ENCODE measurements around the gene BAIAP2L1. TPM values are rescaled to one million over a fixed set of nuclear protein-coding genes. Genes with fewer than 3 reads are reported as not detected.

BAIAP2L1 gene
- total RNA-seq, 2 experiments from 2014 or later, result 0.89 to 1.0 TPM

DNA sequence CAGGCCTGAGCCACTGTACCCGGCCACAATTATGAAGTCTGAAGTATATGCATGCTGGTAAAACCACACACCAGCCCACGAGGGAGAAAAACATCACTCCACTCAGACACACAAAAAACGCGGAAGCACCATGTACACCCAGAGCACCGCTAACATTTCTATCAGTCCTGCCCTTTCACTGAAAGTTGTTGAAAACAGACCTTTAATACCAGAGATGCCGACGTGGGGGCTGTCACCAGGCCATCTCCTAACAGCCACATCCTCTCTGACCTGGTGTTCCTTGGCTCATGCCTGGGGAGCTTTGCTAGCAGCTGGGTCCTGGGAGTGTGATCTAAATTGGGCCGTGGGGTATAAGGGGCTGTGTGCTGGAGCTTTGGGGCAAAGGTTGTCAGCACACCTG, 49.8 kb downstream of the BAIAP2L1 start:
- POLR2A ChIA-PET, result no interaction called here
- Mint-ChIP-seq H3K9me3 (ENCODE audit: insufficient read depth) (no peaks in the 10 kb centered on the region), H3K4me1 (ENCODE audit: low read depth) (no peaks in the 10 kb centered on the region), H3K27me3 (ENCODE audit: low read depth) (no peaks in the 10 kb centered on the region), H3K27ac (no peak overlapping the region), H3K36me3 (ENCODE audit: low read depth) (no peaks in the 10 kb centered on the region), H3K4me3 (no peak overlapping the region)
- CTCF ChIA-PET, result no interaction called here
- ATAC-seq, result no peak
- no peak for DNase-seq

DNA sequence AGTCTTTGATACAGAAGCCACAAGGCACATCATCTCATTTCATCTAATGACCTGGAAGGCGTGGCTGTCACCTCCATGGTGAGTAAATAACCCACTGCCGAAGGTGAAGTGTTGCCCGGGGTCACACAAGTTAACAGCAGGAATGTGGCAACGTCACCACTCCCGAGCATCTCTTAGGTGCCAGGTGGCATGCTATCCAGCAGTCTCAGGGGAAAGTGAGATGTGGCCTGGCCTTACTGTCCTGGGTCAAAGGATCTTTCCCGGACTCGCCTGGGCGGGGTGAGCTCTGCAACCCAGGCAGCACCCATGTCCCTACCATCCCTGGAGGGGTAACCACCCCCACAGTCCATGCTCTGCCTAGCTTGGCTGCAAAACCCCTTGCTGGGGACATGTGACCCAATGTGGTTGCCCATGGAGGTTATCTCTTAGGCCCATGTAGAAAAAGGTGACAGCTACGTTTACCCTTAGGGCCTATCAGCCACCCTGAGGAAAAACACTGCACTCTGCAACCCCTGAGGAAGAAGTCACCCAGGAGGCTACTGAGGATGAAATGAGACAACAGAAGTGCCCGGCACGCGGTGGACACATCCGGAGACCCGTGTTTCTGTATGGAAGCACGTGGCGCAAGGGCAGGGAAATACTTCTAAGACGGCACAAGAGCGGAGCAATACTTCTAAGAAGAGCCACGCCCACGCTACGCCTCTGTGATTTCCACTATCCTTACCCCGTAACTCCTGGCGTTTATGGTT, 52.0 kb downstream of the BAIAP2L1 start:
- no peak for ATAC-seq
- ChIA-PET POLR2A (no interaction called here), CTCF (no interaction called here)
- H3K36me3 Mint-ChIP-seq (ENCODE audit: low read depth), result no peaks in the 10 kb centered on the region
- no peak for DNase-seq
- no peak overlapping the region for H3K27ac Mint-ChIP-seq
- H3K27me3 Mint-ChIP-seq (ENCODE audit: low read depth), result peaks cover 2% of the 10 kb centered on the region
- H3K9me3 Mint-ChIP-seq (ENCODE audit: insufficient read depth), result no peaks in the 10 kb centered on the region
- H3K4me1 Mint-ChIP-seq (ENCODE audit: low read depth), result no peaks in the 10 kb centered on the region
- no peak overlapping the region for H3K4me3 Mint-ChIP-seq

DNA sequence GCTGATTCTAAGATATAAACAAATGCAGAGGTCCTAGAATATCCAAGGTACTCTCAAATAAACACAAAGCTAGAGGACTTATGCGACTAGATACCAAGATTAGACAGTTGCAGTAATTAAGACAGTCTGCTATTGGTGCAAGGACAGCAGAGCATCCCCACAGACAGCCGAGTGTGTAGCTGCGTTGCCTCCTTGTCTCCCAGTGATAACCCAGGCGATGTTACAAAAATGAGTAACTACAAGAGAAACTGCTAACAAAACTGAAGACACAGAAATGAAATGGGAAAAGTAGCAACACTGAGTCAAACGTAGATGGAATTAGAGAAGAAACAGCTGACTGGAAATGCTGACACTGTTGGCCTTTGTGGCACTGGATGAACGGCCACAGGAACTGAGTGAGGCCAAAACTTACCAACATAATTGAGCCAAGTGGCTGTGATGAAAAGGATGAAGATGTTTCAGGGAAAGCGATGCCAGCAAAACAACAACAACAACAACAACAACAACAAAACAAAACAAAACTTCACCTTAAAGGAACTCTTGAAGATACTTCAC, 54.3 kb downstream of the BAIAP2L1 start:
- CTCF ChIA-PET, result no interaction called here
- ATAC-seq, result no peak
- no peaks in the 10 kb centered on the region for H3K9me3 Mint-ChIP-seq (ENCODE audit: insufficient read depth)
- POLR2A ChIA-PET, result no interaction called here
- peaks cover 2% of the 10 kb centered on the region for H3K27me3 Mint-ChIP-seq (ENCODE audit: low read depth)
- DNase-seq, result no peak
- H3K36me3 Mint-ChIP-seq (ENCODE audit: low read depth), result no peaks in the 10 kb centered on the region
- no peak overlapping the region for H3K27ac Mint-ChIP-seq
- H3K4me3 Mint-ChIP-seq, result no peak overlapping the region
- no peaks in the 10 kb centered on the region for H3K4me1 Mint-ChIP-seq (ENCODE audit: low read depth)

DNA sequence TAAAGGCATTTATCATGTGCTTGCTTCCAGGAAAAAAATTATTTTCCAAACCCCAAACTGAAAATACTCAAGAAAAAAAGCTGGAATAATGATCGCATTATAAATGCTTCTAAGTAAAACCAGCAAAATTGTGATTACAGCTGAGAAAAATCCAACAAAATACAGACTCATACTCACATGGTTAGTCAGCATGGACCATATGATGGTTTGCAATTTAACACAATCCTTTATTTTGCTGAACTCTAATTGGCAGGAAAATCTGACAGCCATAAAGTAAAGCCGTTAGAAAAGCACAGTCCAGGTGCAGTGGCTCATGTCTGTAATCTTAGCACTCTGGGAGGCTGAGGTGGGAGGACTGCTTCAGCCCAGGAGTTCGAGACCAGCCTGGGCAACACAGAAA, 59.8 kb downstream of the BAIAP2L1 start:
- H3K27me3 Mint-ChIP-seq (ENCODE audit: low read depth), result peaks cover 2% of the 10 kb centered on the region
- no peak overlapping the region for H3K4me3 Mint-ChIP-seq
- no peak overlapping the region for H3K27ac Mint-ChIP-seq
- DNase-seq (no peak), ATAC-seq (no peak)
- CTCF ChIA-PET, result no interaction called here
- H3K9me3 Mint-ChIP-seq (ENCODE audit: insufficient read depth), result no peaks in the 10 kb centered on the region
- no peaks in the 10 kb centered on the region for H3K36me3 Mint-ChIP-seq (ENCODE audit: low read depth)
- no peaks in the 10 kb centered on the region for H3K4me1 Mint-ChIP-seq (ENCODE audit: low read depth)
- POLR2A ChIA-PET, result no interaction called here

DNA sequence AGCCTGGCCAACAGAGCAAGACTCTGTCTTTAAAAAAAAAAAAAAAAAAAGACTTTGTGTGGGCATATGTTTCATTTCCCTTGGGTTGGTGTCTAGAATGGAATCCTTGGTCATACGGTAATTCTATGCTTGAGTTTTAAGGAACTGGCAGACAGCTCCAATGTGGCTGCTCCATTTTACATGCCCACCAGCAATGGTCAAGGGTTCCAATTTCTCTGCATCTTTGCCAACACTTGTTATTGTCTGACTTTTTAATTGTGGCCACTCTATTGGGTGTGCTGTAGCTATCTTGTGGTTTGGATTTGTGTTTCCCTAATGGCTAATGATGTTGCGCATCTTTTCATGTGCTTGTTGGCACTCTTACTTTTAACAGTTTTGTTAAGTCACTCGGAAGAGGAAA, 61.8 kb downstream of the BAIAP2L1 start:
- POLR2A ChIA-PET, result no interaction called here
- CTCF ChIA-PET, result no interaction called here
- H3K4me3 Mint-ChIP-seq, result no peak overlapping the region
- H3K27ac Mint-ChIP-seq, result no peak overlapping the region
- no peaks in the 10 kb centered on the region for H3K36me3 Mint-ChIP-seq (ENCODE audit: low read depth)
- no peaks in the 10 kb centered on the region for H3K9me3 Mint-ChIP-seq (ENCODE audit: insufficient read depth)
- H3K27me3 Mint-ChIP-seq (ENCODE audit: low read depth), result no peaks in the 10 kb centered on the region
- ATAC-seq (no peak), DNase-seq (no peak)
- H3K4me1 Mint-ChIP-seq (ENCODE audit: low read depth), result no peaks in the 10 kb centered on the region

- no peaks in the 10 kb centered on the region for H3K9me3 Mint-ChIP-seq (ENCODE audit: insufficient read depth)
- DNase-seq (no peak), ATAC-seq (no peak)
- H3K27ac Mint-ChIP-seq, result no peak overlapping the region
- no peak overlapping the region for H3K4me3 Mint-ChIP-seq
- no peaks in the 10 kb centered on the region for H3K27me3 Mint-ChIP-seq (ENCODE audit: low read depth)
- POLR2A ChIA-PET, result no interaction called here
- CTCF ChIA-PET, result no interaction called here
- no peaks in the 10 kb centered on the region for H3K36me3 Mint-ChIP-seq (ENCODE audit: low read depth)
- no peaks in the 10 kb centered on the region for H3K4me1 Mint-ChIP-seq (ENCODE audit: low read depth)
These were observed 62.4 kb downstream of the BAIAP2L1 start for GRCh38 chr7:98338441-98338840.

GRCh38 chr7:98335411-98335977, 65.4 kb downstream of the BAIAP2L1 start:
- Mint-ChIP-seq H3K4me3 (no peak overlapping the region), H3K4me1 (ENCODE audit: low read depth) (no peaks in the 10 kb centered on the region), H3K9me3 (ENCODE audit: insufficient read depth) (no peaks in the 10 kb centered on the region), H3K36me3 (ENCODE audit: low read depth) (no peaks in the 10 kb centered on the region), H3K27me3 (ENCODE audit: low read depth) (no peaks in the 10 kb centered on the region), H3K27ac (no peak overlapping the region)
- no peak for DNase-seq
- CTCF ChIA-PET, result no interaction called here
- no peak for ATAC-seq
- POLR2A ChIA-PET, result no interaction called here

GRCh38 chr7:98334081-98334480, 66.8 kb downstream of the BAIAP2L1 start:
- ATAC-seq, result no peak
- Mint-ChIP-seq H3K27ac (no peak overlapping the region), H3K4me3 (no peak overlapping the region), H3K4me1 (ENCODE audit: low read depth) (no peaks in the 10 kb centered on the region), H3K9me3 (ENCODE audit: insufficient read depth) (no peaks in the 10 kb centered on the region), H3K27me3 (ENCODE audit: low read depth) (no peaks in the 10 kb centered on the region), H3K36me3 (ENCODE audit: low read depth) (no peaks in the 10 kb centered on the region)
- DNase-seq, result no peak
- ChIA-PET CTCF (no interaction called here), POLR2A (no interaction called here)

GRCh38 chr7:98330926-98331529, 69.9 kb downstream of the BAIAP2L1 start:
- H3K4me1 Mint-ChIP-seq (ENCODE audit: low read depth), result no peaks in the 10 kb centered on the region
- ATAC-seq, result no peak
- H3K27ac Mint-ChIP-seq, result no peak overlapping the region
- ChIA-PET POLR2A (no interaction called here), CTCF (no interaction called here)
- DNase-seq, result no peak
- H3K4me3 Mint-ChIP-seq, result no peak overlapping the region
- no peaks in the 10 kb centered on the region for H3K36me3 Mint-ChIP-seq (ENCODE audit: low read depth)
- H3K9me3 Mint-ChIP-seq (ENCODE audit: insufficient read depth), result no peaks in the 10 kb centered on the region
- H3K27me3 Mint-ChIP-seq (ENCODE audit: low read depth), result no peaks in the 10 kb centered on the region

GRCh38 chr7:98329791-98330373, 71.0 kb downstream of the BAIAP2L1 start:
- Mint-ChIP-seq H3K9me3 (ENCODE audit: insufficient read depth) (no peaks in the 10 kb centered on the region), H3K4me3 (no peak overlapping the region), H3K36me3 (ENCODE audit: low read depth) (no peaks in the 10 kb centered on the region), H3K27ac (no peak overlapping the region), H3K27me3 (ENCODE audit: low read depth) (no peaks in the 10 kb centered on the region), H3K4me1 (ENCODE audit: low read depth) (no peaks in the 10 kb centered on the region)
- DNase-seq (no peak), ATAC-seq (no peak)
- CTCF ChIA-PET, result no interaction called here
- POLR2A ChIA-PET, result no interaction called here

GRCh38 chr7:98329100-98329790, 71.6 kb downstream of the BAIAP2L1 start:
- Mint-ChIP-seq H3K27me3 (ENCODE audit: low read depth) (peaks cover 1% of the 10 kb centered on the region), H3K27ac (no peak overlapping the region), H3K4me3 (no peak overlapping the region), H3K9me3 (ENCODE audit: insufficient read depth) (no peaks in the 10 kb centered on the region), H3K4me1 (ENCODE audit: low read depth) (no peaks in the 10 kb centered on the region), H3K36me3 (ENCODE audit: low read depth) (no peaks in the 10 kb centered on the region)
- ChIA-PET POLR2A (no interaction called here), CTCF (no interaction called here)
- DNase-seq (no peak), ATAC-seq (no peak)

- Mint-ChIP-seq H3K4me3 (no peak overlapping the region), H3K36me3 (ENCODE audit: low read depth) (no peaks in the 10 kb centered on the region), H3K9me3 (ENCODE audit: insufficient read depth) (no peaks in the 10 kb centered on the region), H3K4me1 (ENCODE audit: low read depth) (no peaks in the 10 kb centered on the region), H3K27ac (no peak overlapping the region), H3K27me3 (ENCODE audit: low read depth) (peaks cover 2% of the 10 kb centered on the region)
- no peak for ATAC-seq
- ChIA-PET CTCF (no interaction called here), POLR2A (no interaction called here)
- no peak for DNase-seq
These were observed 76.1 kb downstream of the BAIAP2L1 start for GRCh38 chr7:98324782-98325181.

Data from activated CD8-positive, alpha-beta T cell treated with anti-CD3 and anti-CD28 coated beads, Interleukin-2, amount 10 ng/mL, durations not matched to agents 7 days and 5 days (primary cell).